COLO829 (cell line): ENCODE results near the gene NKX2-2.
"Not testable (repeated sequence)": the region's sequence is repeated elsewhere in the genome, so short reads cannot be mapped to it uniquely, and the experiment has no call there.

ENCODE experiments used
- DNase-seq: peaks from one replicate; pipeline ENCODE4 v3.0.0; 2012; ENCODE audit warnings: low spot score

NKX2-2 gene

DNA sequence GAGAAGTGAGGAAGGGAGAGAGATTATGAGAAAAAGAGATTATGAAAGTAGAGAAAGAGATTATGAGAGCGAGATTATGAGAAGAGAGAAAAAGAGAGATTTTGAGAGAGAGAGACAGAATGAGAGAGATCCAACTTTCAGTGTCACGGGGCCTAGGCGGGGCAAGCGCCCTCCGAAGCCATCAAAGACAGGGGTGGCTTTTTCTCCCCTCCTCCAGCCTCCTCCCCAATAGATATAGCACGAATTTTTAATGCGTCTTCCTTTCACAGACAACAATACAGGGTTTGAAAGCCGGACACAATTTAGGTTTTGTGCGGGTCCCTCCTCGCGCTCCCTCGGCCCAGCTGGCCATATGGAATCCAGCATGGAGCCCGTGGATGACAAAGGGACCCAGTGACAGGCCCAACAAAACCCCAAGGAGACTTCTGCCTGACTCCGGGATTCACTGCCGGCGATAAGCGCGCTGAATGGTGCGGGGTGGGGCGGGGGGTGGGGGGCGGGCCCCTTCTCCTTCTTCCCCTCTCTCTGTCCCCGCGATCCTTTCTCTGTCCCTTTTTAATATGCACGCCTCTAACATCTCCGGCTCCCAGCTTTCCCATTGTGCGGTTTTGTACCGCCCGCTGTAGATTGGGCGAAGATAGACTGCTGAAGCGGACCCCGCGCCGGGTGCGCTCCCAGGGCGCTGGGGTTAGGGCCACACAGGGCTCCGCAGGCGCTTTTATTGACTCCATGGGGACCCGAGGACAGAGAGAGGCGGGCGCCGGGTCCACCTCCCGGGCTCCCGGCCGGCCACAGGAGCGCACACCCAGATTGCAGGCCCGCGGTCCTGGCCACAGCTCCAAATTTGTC is 5.4 kb downstream of the NKX2-2 start:
- DNase-seq, result no peak

DNA sequence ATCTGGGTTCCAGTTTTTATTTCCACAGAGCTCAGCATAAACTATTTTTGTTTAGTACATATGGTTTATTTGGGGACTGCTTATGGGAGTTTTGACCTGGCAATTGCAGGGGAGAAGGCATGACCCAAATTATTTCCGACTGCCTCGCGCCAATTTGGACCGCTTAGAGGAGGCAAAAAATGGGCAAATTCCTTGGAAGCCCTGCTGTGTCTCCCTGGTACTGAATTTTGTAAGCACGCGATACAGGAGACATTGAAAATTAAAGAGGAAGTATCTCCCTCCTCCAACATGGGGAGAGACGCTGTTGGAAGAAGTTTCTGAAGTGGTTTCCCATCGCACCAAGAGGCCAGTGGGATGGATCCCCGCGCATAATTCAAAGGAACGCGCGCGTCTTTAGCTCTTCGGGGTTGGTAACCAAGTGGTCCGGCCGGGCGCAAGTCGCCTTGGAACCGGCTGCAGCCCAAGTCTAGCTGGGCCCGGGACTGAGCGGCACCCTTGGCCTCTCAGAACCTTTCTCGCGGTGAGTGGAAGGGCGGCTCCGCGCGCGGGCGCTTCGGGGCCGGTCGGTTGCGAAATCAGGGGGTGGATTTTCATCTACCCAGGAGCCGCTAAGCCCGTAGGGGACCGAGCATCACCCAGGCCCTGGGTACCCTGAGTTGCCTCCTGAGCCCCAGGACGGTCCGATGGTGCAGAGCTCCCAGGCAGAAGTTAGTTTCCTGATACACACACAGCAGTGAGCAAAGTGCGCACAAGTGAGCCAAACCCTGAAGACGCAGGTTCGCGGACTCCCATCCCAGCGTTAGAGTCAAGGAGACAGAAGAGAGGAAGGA is 6.2 kb downstream of the NKX2-2 start:
- DNase-seq, result no peak

GRCh38 chr20:21505810-21506530 is 7.9 kb downstream of the NKX2-2 start:
- peak; percentile 79 for DNase-seq

GRCh38 chr20:21505161-21505809 is 8.6 kb downstream of the NKX2-2 start:
- DNase-seq, result peak; percentile 85

DNA sequence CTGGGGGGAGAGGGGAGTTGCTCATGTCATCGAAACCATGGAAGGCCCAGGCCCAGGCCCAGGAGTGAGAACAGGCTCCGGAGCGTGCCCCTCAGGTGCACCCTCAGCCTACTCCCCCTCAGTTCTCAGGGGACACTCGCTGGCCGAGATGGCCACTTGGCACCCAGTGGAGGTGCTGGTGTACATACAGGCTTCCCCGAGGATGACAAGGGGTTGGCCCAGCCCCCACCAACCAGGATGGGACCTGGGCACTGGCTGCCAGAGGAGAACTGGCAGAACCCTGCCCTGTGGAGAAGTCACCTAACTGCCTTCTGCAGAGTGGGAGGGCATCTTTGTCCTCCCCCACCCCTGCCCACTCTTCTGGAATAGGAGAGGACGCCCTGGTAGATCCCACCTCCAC is 9.5 kb downstream of the NKX2-2 start:
- DNase-seq, result no peak

DNA sequence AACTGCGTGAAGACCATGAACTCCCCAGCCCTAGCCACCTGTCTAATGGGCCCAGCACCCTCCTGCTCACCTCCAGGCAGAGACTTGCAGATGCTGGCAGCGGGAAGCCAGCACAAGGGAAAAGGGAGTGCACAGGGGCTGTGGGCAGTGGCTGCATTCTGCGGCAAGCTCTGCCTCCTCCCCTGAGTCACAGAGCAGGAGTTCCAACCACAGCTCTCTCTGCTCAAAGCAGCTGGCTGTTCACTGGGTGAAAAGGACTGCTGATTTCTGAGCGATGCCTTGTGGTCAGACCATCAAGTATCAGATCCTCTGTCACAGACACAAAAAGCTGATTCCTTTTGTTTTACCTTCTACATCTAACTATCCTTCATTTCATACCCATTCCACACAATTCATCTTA is 10.5 kb downstream of the NKX2-2 start:
- no peak for DNase-seq

DNA sequence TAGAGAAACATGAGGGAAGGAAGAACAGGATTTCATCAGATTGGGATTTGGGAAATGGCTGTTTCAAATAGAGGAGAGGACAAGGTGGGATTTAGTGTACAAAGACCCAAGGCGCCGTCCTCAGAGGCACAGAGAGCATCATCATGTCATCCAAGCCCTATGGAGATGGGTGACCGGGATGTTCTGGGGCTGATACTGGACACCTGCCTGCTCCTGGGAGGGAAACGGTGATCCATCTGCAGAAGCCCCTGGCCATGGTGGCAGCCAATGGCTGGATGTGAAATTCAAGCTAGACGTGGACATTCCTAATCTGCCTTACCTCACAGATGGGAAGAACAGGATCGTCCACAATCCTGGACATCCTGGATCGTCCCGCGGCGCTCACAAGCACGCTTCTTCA is 12.7 kb downstream of the NKX2-2 start:
- no peak for DNase-seq

GRCh38 chr20:21500599-21500998 is 13.3 kb downstream of the NKX2-2 start:
- no peak for DNase-seq

DNA sequence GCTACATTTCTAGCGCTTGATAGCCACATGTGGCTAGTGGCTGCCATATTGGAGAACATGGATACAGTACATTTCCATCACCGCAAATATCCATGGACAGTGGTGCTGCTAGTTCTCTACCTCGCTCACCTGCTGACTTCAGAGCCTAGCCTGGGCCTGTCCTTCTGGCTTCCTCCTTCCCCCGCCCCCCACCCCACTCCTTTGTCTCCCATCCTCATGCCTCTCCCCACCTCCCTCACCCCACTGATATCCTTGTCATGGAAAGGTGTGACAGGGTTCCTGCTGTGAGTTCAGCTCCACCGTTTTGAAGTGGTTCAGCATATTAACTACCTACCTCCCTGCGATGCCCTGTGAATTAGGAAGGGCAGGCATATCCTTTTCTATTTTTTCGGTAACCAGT is 14.2 kb downstream of the NKX2-2 start:
- no peak for DNase-seq

DNA sequence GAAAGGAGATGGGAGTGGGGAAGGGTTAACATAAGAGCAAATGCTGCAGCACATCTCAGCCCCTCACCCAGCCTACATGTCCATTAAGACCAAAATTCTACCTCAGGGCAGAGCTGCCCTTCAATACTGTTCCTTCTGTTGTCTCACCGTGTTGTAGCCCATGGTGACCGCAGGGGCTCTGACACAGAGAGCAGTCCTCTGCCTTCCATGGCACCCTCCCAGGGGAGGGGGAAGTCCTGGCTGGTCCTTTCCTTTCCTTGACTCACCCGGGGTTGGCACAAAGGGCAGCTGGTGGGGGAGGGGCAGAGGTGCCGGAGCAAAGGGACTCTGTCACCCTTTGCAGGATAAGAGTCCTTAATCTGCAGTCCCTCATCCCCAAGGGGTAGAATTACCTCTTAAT is 15.2 kb downstream of the NKX2-2 start:
- no peak for DNase-seq

DNA sequence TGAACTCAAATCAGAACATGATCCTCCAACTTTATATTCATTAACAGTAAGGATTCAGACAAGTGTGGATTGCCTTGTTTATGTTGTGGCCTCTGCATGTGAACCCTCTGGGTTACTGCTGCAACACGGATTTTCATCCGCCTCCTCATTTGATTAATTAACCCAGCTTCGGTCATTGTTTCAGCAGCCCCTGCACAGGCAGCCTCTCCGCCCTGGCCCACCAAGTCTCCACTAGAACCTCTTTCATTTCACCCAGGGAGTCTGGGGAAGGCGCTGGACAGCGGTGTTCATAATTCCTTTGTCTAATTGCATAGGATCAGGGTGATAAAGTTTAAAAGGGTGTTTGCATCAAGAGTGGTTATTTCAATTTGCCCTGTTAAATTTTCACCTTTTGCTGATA is 15.7 kb downstream of the NKX2-2 start:
- no peak for DNase-seq

GRCh38 chr20:21496452-21496851 is 17.4 kb downstream of the NKX2-2 start:
- DNase-seq, result no peak

DNA sequence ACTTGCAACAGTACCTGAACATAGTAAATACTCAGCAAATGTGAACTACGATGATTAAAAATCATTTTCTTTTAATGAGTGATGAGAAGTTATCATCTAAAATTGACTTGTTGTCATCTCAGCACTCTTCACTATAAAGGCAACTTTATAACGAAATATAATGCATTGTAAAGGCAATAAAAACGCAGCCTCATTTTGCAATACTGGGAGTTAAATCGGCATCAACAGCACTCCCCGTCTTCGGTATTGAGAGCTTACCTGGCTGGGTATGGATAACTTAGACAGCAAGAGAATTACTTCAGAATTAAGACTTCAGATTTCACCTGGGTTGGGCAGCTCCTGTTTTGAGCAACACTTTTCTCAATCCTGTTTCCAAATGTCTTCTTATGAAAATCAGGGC is 20.8 kb downstream of the NKX2-2 start:
- DNase-seq, result no peak

DNA sequence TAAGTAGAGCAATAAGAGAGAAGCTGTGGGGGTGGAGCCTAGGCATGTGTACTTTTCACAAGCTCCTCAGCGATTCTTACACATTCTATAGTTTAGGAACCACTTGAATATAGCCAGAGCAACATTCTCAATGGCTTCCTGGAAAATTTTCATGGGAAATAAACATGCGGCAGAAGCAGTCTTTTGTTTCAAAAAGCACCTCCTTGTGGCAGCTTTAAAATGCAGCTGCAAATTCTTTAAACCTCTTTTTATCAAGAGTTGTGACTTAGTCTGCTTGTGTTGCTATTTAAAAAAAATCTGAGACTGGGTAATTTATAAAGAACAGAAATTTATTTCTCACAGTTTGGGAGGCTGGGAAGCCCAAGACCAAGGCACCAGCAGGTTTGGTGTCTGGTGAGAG is 23.8 kb downstream of the NKX2-2 start:
- DNase-seq, result no peak

GRCh38 chr20:21480144-21480543 is 33.7 kb downstream of the NKX2-2 start:
- DNase-seq, result not testable (repeated sequence)

GRCh38 chr20:21465799-21466198 is 48.1 kb downstream of the NKX2-2 start:
- DNase-seq, result no peak

- no peak for DNase-seq
These were observed 48.9 kb downstream of the NKX2-2 start for GRCh38 chr20:21464916-21465315.
